H1 (cell line): ENCODE data around the gene RBM20. TPM values are rescaled to one million over a fixed set of nuclear protein-coding genes. Genes with fewer than 3 reads are reported as not detected.

ENCODE experiments used
- CTCF ChIA-PET: fragments of 300-600 bp; sonication (Branson Sonifier 250); formaldehyde crosslinking; loops from one replicate; lab custom pipeline; 2021; ENCODE audit not compliant: partially characterized antibody; lab: Charles Lee
- POLR2A ChIA-PET: fragments of 300-600 bp; sonication (Branson Sonifier 250); formaldehyde crosslinking; loops from one replicate; lab custom pipeline; 2021; ENCODE audit warnings: inconsistent platforms; ENCODE audit not compliant: partially characterized antibody; lab: Charles Lee
- DNase-seq, 2 experiments: peaks; one replicate each; pipeline versions ENCODE4 v3.0.0 to v3.0.0-alpha.2; 2010 to 2022; ENCODE audit warnings: low spot score in 2 of 2, low read depth in 1 of 2, mixed read lengths in 1 of 2
- FAIRE-seq: peaks from 2 replicates; lab custom pipeline; 2011; peaks lifted over from hg19 to GRCh38; lab: Jason Lieb, UNC
- H2AFZ ChIP-seq: 2 replicates; pipeline ENCODE4 v1.8.1; 2012; ENCODE audit warnings: low read length, inconsistent platforms
- H2AK5ac ChIP-seq: 2 replicates; pipeline ENCODE4 v1.6.1; 2013; ENCODE audit warnings: low read depth, low read length
- H2BK120ac ChIP-seq: replicated peaks from 2 replicates; pipeline ENCODE3; 2013; ENCODE audit warnings: low read depth, low read length, inconsistent platforms
- H2BK12ac ChIP-seq: 2 replicates; pipeline ENCODE4 v1.6.1; 2013; ENCODE audit warnings: low read depth, low read length
- H2BK15ac ChIP-seq: 2 replicates; pipeline ENCODE4 v1.6.1; 2013; ENCODE audit warnings: low read length
- H2BK20ac ChIP-seq: 2 replicates; pipeline ENCODE4 v1.6.1; 2013; ENCODE audit warnings: low read length
- H2BK5ac ChIP-seq: 2 replicates; pipeline ENCODE4 v1.6.1; 2013; ENCODE audit warnings: low read depth, low read length
- H3K14ac ChIP-seq: 2 replicates; pipeline ENCODE4 v1.6.1; 2013; ENCODE audit warnings: inconsistent platforms; ENCODE audit not compliant: insufficient read length
- H3K18ac ChIP-seq: 2 replicates; pipeline ENCODE4 v1.6.1; 2013; ENCODE audit warnings: low read length; ENCODE audit errors: extremely low read depth
- H3K23ac ChIP-seq: 2 replicates; pipeline ENCODE4 v1.6.1; 2013; ENCODE audit warnings: inconsistent platforms; ENCODE audit not compliant: insufficient read length
- H3K23me2 ChIP-seq: 2 replicates; pipeline ENCODE4 v1.6.1; 2013; ENCODE audit warnings: low read depth, low read length
- H3K27ac ChIP-seq: 2 replicates; pipeline ENCODE4 v1.6.1; 2011; ENCODE audit warnings: low read depth, low read length, inconsistent platforms
- H3K27me3 ChIP-seq, 4 experiments: replicated peaks in 1 of 4; 1 replicate in 1 of 4; 2 replicates in 3 of 4; pipeline versions ENCODE4 v1.6.1 to v1.8.1; 2011 to 2013; ENCODE audit warnings: low read length in 3 of 4, mild to moderate bottlenecking in 3 of 4, inconsistent platforms in 2 of 4, mixed read lengths in 2 of 4, moderate library complexity in 1 of 4; ENCODE audit not compliant: control insufficient read depth in 3 of 4, insufficient read depth in 3 of 4; ENCODE audit errors: extremely low read depth in 1 of 4
- H3K36me3 ChIP-seq, 4 experiments: 2 replicates each; pipeline versions ENCODE4 v1.6.1 to v1.8.1; 2011 to 2013; ENCODE audit warnings: mild to moderate bottlenecking in 4 of 4, low read length in 3 of 4, moderate library complexity in 2 of 4, control low read depth in 1 of 4, inconsistent platforms in 1 of 4; ENCODE audit not compliant: insufficient read depth in 4 of 4, control insufficient read depth in 2 of 4
- H3K4ac ChIP-seq: replicated peaks from 2 replicates; pipeline ENCODE3; 2013; ENCODE audit warnings: low read length, low read depth, mixed read lengths, inconsistent platforms; ENCODE audit not compliant: insufficient read length
- H3K4me1 ChIP-seq, 4 experiments: replicated peaks in 1 of 4; 1 replicate in 1 of 4; 2 replicates in 3 of 4; pipeline versions ENCODE4 v1.6.1 to v1.8.1; 2011 to 2013; ENCODE audit warnings: low read length in 3 of 4, inconsistent platforms in 2 of 4, mixed read lengths in 1 of 4; ENCODE audit not compliant: insufficient read depth in 4 of 4, control insufficient read depth in 3 of 4
- H3K4me2 ChIP-seq, 2 experiments: 2 replicates each; pipeline versions ENCODE4 v1.6.1 to v1.8.1; 2011 to 2013; ENCODE audit warnings: low read depth in 2 of 2, low read length in 2 of 2, control low read depth in 1 of 2, inconsistent platforms in 1 of 2, mild to moderate bottlenecking in 1 of 2; ENCODE audit not compliant: insufficient read depth in 1 of 2
- H3K4me3 ChIP-seq, 4 experiments: fragments of 200-600, 300-600 bp in 1 of 4; sonication (generic), shearing (Covaris generic), sonication (Bioruptor Twin) in 1 of 4; 2 replicates each; pipeline versions ENCODE4 v1.5.1 to v1.8.1; 2011 to 2016; ENCODE audit warnings: low read length in 4 of 4, low read depth in 3 of 4, control low read depth in 2 of 4, inconsistent platforms in 2 of 4, mild to moderate bottlenecking in 2 of 4, mixed read lengths in 1 of 4, moderate library complexity in 1 of 4; ENCODE audit not compliant: insufficient read depth in 2 of 4; ENCODE audit errors: extremely low read depth in 1 of 4
- H3K56ac ChIP-seq: replicated peaks from 2 replicates; pipeline ENCODE3; 2013; ENCODE audit warnings: low read depth, mild to moderate bottlenecking, mixed read lengths, low read length, inconsistent platforms; ENCODE audit not compliant: insufficient read length
- H3K79me1 ChIP-seq: 2 replicates; pipeline ENCODE4 v1.6.1; 2013; ENCODE audit warnings: low read depth, low read length, control low read depth
- H3K79me2 ChIP-seq, 2 experiments: 2 replicates each; pipeline versions ENCODE4 v1.6.1 to v1.8.1; 2012 to 2013; ENCODE audit warnings: low read length in 2 of 2, mild to moderate bottlenecking in 2 of 2, inconsistent platforms in 1 of 2; ENCODE audit not compliant: insufficient read depth in 2 of 2, control insufficient read depth in 1 of 2
- H3K9ac ChIP-seq, 4 experiments: replicated peaks in 1 of 4; 1 replicate in 1 of 4; 2 replicates in 3 of 4; pipeline versions ENCODE4 v1.6.1 to v1.8.1; 2011 to 2013; ENCODE audit warnings: low read depth in 3 of 4, low read length in 3 of 4, control low read depth in 2 of 4, mild to moderate bottlenecking in 2 of 4, moderate library complexity in 2 of 4, inconsistent platforms in 1 of 4; ENCODE audit errors: extremely low read depth in 1 of 4
- H3K9me3 ChIP-seq, 2 experiments: 2 replicates each; pipeline versions ENCODE4 v1.6.1 to v1.8.1; 2012 to 2013; ENCODE audit warnings: mild to moderate bottlenecking in 2 of 2, moderate library complexity in 2 of 2, control low read depth in 1 of 2, inconsistent platforms in 1 of 2, low read depth in 1 of 2, low read length in 1 of 2, mixed read lengths in 1 of 2; ENCODE audit not compliant: insufficient read depth in 2 of 2
- H4K20me1 ChIP-seq, 2 experiments: replicated peaks in 1 of 2; 2 replicates each; pipeline versions ENCODE3 to v1.8.1; 2011 to 2013; ENCODE audit warnings: inconsistent platforms in 2 of 2, low read length in 2 of 2, mild to moderate bottlenecking in 1 of 2; ENCODE audit not compliant: insufficient read depth in 2 of 2, control insufficient read depth in 1 of 2
- H4K5ac ChIP-seq: 2 replicates; pipeline ENCODE4 v1.6.1; 2013; ENCODE audit warnings: low read length, low read depth, mixed read lengths, inconsistent platforms; ENCODE audit not compliant: insufficient read length
- H4K8ac ChIP-seq: 2 replicates; pipeline ENCODE4 v1.8.0; 2013; ENCODE audit warnings: mild to moderate bottlenecking, moderate library complexity, low read length, inconsistent platforms; ENCODE audit not compliant: insufficient read depth; ENCODE audit errors: extremely low read depth
- H4K91ac ChIP-seq: replicated peaks from 2 replicates; pipeline ENCODE3; 2013; ENCODE audit warnings: low read length, mixed read lengths, inconsistent platforms; ENCODE audit not compliant: insufficient read length
- ASH2L ChIP-seq: fragments of 200-600, 300-600 bp; sonication (generic); IDR thresholded peaks from one replicate; pipeline ENCODE4 v1.7.1; 2017; ENCODE audit warnings: low read length
- CHD2 ChIP-seq: IDR thresholded peaks from 2 replicates; pipeline ENCODE4 v1.6.1; 2012; ENCODE audit warnings: low read length, improper control_type of control experiment
- EP300 ChIP-seq, 2 experiments: IDR thresholded peaks; 1 replicate in 1 of 2; 2 replicates in 1 of 2; pipeline ENCODE4 v1.6.1; 2011 to 2012; ENCODE audit warnings: low read depth in 2 of 2, low read length in 2 of 2, mild to moderate bottlenecking in 2 of 2, borderline replicate concordance in 1 of 2, inconsistent platforms in 1 of 2, moderate library complexity in 1 of 2
- GTF2F1 ChIP-seq: IDR thresholded peaks from 2 replicates; pipeline ENCODE4 v1.6.1; 2012; ENCODE audit warnings: low read depth, low read length, improper control_type of control experiment, borderline replicate concordance
- HDAC2 ChIP-seq, 2 experiments: fragments of 300-600 bp in 1 of 2; sonication (generic) in 1 of 2; IDR thresholded peaks; 2 replicates each; pipeline ENCODE4 v1.6.1; 2011 to 2012; ENCODE audit warnings: low read depth in 2 of 2, low read length in 2 of 2, mild to moderate bottlenecking in 2 of 2, moderate library complexity in 2 of 2, borderline replicate concordance in 1 of 2, inconsistent platforms in 1 of 2
- POU5F1 ChIP-seq: IDR thresholded peaks from 2 replicates; pipeline ENCODE4 v1.6.1; 2011; ENCODE audit warnings: low read depth, mild to moderate bottlenecking, low read length, moderate library complexity
- RAD21 ChIP-seq, 2 experiments: IDR thresholded peaks in 1 of 2; conservative IDR thresholded peaks in 1 of 2; 2 replicates each; pipeline ENCODE4 v1.6.1; 2011; ENCODE audit warnings: low read depth in 2 of 2, low read length in 2 of 2, improper control_type of control experiment in 1 of 2, inconsistent platforms in 1 of 2, mild to moderate bottlenecking in 1 of 2, moderate library complexity in 1 of 2
- RFX5 ChIP-seq: IDR thresholded peaks from 2 replicates; pipeline ENCODE4 v1.6.1; 2011; ENCODE audit warnings: low read depth, low read length, improper control_type of control experiment, borderline replicate concordance
- SP1 ChIP-seq: IDR thresholded peaks from 2 replicates; pipeline ENCODE4 v1.6.1; 2011; ENCODE audit warnings: low read depth, low read length
- SUZ12 ChIP-seq: fragments of 200-600 bp; sonication (generic); IDR thresholded peaks from 2 replicates; pipeline ENCODE4 v1.6.1; 2012; ENCODE audit warnings: mild to moderate bottlenecking, inconsistent platforms, low read length, moderate library complexity, mixed read lengths
- TAF1 ChIP-seq: IDR thresholded peaks from 2 replicates; pipeline ENCODE4 v1.6.1; 2011; ENCODE audit warnings: mild to moderate bottlenecking, low read depth, low read length
- WGBS, 2 experiments: shearing (Covaris generic) in 1 of 2; methylation state at CpG; one replicate each; pipeline versions ENCODE4 v1.1.6 to v1.1.7; 2013 to 2015; ENCODE audit warnings: low lambda C conversion rate in 2 of 2, mixed read lengths in 2 of 2, inconsistent platforms in 1 of 2, low coverage in 1 of 2, missing lambda C conversion rate in 1 of 2; ENCODE audit not compliant: insufficient replicate concordance in 2 of 2, insufficient coverage in 1 of 2, insufficient read length in 1 of 2; ENCODE audit errors: extremely low coverage in 1 of 2, missing lambda C conversion rate in 1 of 2; 5-methylcytosine and 5-hydroxymethylcytosine counted together
- polyA plus RNA-seq, 7 experiments: library from polyadenylated mRNA; depleted of rRNA in 3 of 7; stranded (reverse) in 5 of 7; unstranded in 2 of 7; fragments of >200 nt in 5 of 7; fragments of 200-250 nt in 2 of 7; gene quantifications; 1 replicate in 5 of 7; 2 replicates in 1 of 7; 4 replicates in 1 of 7; pipeline versions ENCODE4 v1.2.1 to v1.2.3, GENCODE V29; 2011 to 2013; ENCODE audit warnings: missing spikeins in 2 of 7, mixed read lengths in 2 of 7
- total RNA-seq: library from RNA; stranded (reverse); fragmentation: NEBNext Ultra II Directional; extraction: Animal tissue kit (Norgen Biotek cat#: 25700); gene quantifications from 2 replicates; pipeline ENCODE4 v1.2.1, GENCODE V29; 2021

The RBM20 gene
- total and polyA plus RNA-seq, 2 of the 8 experiments (the other 6 are each of a cell fraction or from before 2014, with no cell fraction given), result 0.05 to 0.63 TPM

DNA sequence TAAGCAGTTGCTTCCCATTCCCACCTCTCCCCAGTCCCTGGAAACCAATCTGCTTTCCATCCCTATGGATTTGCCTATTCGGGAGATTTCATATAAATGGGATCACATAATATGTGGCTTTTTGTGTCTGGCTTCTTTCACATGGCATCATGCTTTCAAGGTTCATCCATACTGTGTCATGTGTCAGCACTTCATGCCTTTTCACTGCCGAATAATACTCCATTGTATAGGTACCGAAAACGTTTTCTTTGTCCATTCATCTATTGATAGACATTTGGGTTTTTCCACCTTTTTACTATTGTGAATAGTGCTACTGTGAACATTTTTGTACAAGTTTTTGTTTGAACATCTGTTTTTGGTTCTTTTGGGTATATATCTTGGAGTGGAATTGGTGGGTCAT, 12.5 kb downstream of the RBM20 start:
- Histone ChIP-seq H3K36me3 (no peaks in the 10 kb centered on the region), H3K18ac (no peak overlapping the region), H3K23ac (no peak overlapping the region), H3K27me3 (no peaks in the 10 kb centered on the region; a peak in 1 of 7 replicates), H2BK120ac (no peak overlapping the region), H3K4me3 (no peak overlapping the region), H3K23me2 (no peaks in the 10 kb centered on the region; the same call in 1 of the 2 replicates), H4K91ac (no peak overlapping the region), H3K79me1 (no peaks in the 10 kb centered on the region), H4K8ac (no peak overlapping the region), H3K14ac (no peak overlapping the region), H3K79me2 (no peaks in the 10 kb centered on the region), H4K20me1 (no peaks in the 10 kb centered on the region), H3K4me1 (no peaks in the 10 kb centered on the region), H4K5ac (no peak overlapping the region), H3K9ac (no peak overlapping the region), H2BK5ac (no peak overlapping the region), H2BK15ac (no peak overlapping the region), H3K4ac (no peak overlapping the region), H2BK20ac (no peak overlapping the region), H3K27ac (no peak overlapping the region), H3K9me3 (no peaks in the 10 kb centered on the region), H2AFZ (no peak overlapping the region), H3K4me2 (no peak overlapping the region), H2BK12ac (no peak overlapping the region), H2AK5ac (no peak overlapping the region), H3K56ac (no peak overlapping the region)
- 89% methylated on average over 4 of the region's 4 CpGs; no CpG with 5 or more reads in 1 of the 2 experiments for WGBS, 2 experiments
- POLR2A ChIA-PET, result interaction anchor here (2.0 kb wide), 1 partner anchor 11 kb away, joined by 5 read pairs; no protein-coding TSS in a partner anchor
- TF ChIP-seq ASH2L (no peak), EP300 (IDR thresholded peaks at IDR 0.05; ENCODE audit: borderline replicate concordance in 1 of 2, low read depth in 2 of 2, low read length in 2 of 2) (no peak), RAD21 (IDR thresholded peaks at IDR 0.05 in 1 of 2, conservative IDR thresholded peaks at IDR 0.05 in 1 of 2; ENCODE audit: low read depth in 2 of 2, low read length in 2 of 2) (no peak), TAF1 (no peak), SP1 (no peak), SUZ12 (no peak), CHD2 (no peak), HDAC2 (IDR thresholded peaks at IDR 0.05; ENCODE audit: borderline replicate concordance in 1 of 2, low read depth in 2 of 2, low read length in 2 of 2) (no peak), GTF2F1 (no peak), POU5F1 (no peak), RFX5 (no peak)
- FAIRE-seq (no peak), DNase-seq (no peak)
- CTCF ChIA-PET, result interaction anchor here (10.1 kb wide), 1 partner anchor 17 kb away, joined by 64 read pairs; no protein-coding TSS in a partner anchor
